HEK293 (cell line): ENCODE measurements around the gene PRR33.

Experiments used
- CTCF ChIA-PET: fragments of 350-600 bp; formaldehyde crosslinking; extraction: SDS; loops from one replicate; lab custom pipeline; 2021; ENCODE audit warnings: antibody characterized with exemption; lab: Yijun Ruan, JAX
- POLR2A ChIA-PET: fragments of 300-600 bp; formaldehyde crosslinking; extraction: SDS; loops from one replicate; lab custom pipeline; 2020; ENCODE audit warnings: antibody characterized with exemption, inconsistent platforms; lab: Yijun Ruan, JAX
- H3K27ac ChIP-seq: fragments of 200-500 bp; sonication (Bioruptor generic); 2 replicates; pipeline ENCODE4 v1.5.1; 2014; ENCODE audit warnings: low read depth, low read length, control low read depth, inconsistent platforms; ENCODE audit errors: extremely low read depth
- H3K36me3 ChIP-seq, 2 experiments: fragments of 200-500 bp in 1 of 2; sonication (Bioruptor generic) in 1 of 2; 1 replicate in 1 of 2; 2 replicates in 1 of 2; pipeline ENCODE4 v1.5.1; 2014 to 2017; ENCODE audit warnings: inconsistent platforms in 2 of 2, low read length in 2 of 2; ENCODE audit not compliant: control insufficient read depth in 2 of 2, insufficient read depth in 1 of 2
- H3K4me1 ChIP-seq: fragments of 200-500 bp; sonication (Bioruptor generic); 2 replicates; pipeline ENCODE4 v1.5.1; 2014; ENCODE audit warnings: mild to moderate bottlenecking, low read length, inconsistent platforms; ENCODE audit not compliant: control insufficient read depth, insufficient read depth
- H3K4me3 ChIP-seq: 2 replicates; pipeline ENCODE4 v1.5.1; 2011; ENCODE audit warnings: low read depth, mild to moderate bottlenecking, control low read depth, low read length, moderate library complexity
- H3K9me3 ChIP-seq: fragments of 200-500 bp; sonication (Bioruptor generic); 2 replicates; pipeline ENCODE4 v1.5.1; 2014; ENCODE audit warnings: low read depth, low read length, inconsistent platforms; ENCODE audit not compliant: control insufficient read depth, insufficient read depth
- EGR2 ChIP-seq: fragments of 450-650 bp; formaldehyde crosslinking; IDR thresholded peaks from 2 replicates; pipeline ENCODE4 v1.5.1; 2016; ENCODE audit warnings: low read depth, missing biosample characterization, missing genetic modification characterization
- MEIS1 ChIP-seq: sonication (generic); formaldehyde crosslinking; IDR thresholded peaks from 2 replicates; pipeline ENCODE4 v1.8.1; 2022; ENCODE audit warnings: missing genetic modification reagents, mild to moderate bottlenecking, borderline replicate concordance
- ZBTB17 ChIP-seq: fragments of 450-650 bp; formaldehyde crosslinking; IDR thresholded peaks from 2 replicates; pipeline ENCODE4 v1.5.1; 2016; ENCODE audit warnings: missing biosample characterization, missing genetic modification characterization
- ZBTB20 ChIP-seq: fragments of 450-650 bp; formaldehyde crosslinking; IDR thresholded peaks from 2 replicates; pipeline ENCODE4 v1.5.1; 2016; ENCODE audit warnings: missing biosample characterization, missing genetic modification characterization
- ZFHX2 ChIP-seq: fragments of 450-650 bp; formaldehyde crosslinking; conservative IDR thresholded peaks from 2 replicates; pipeline ENCODE4 v1.5.1; 2016; ENCODE audit warnings: missing biosample characterization, missing genetic modification characterization
- ZNF140 ChIP-seq: fragments of 450-650 bp; formaldehyde crosslinking; IDR thresholded peaks from 2 replicates; pipeline ENCODE4 v1.5.1; 2016; ENCODE audit warnings: missing biosample characterization, missing genetic modification characterization
- ZNF221 ChIP-seq: fragments of 450-650 bp; formaldehyde crosslinking; IDR thresholded peaks from 2 replicates; pipeline ENCODE4 v1.5.1; 2017; ENCODE audit warnings: missing biosample characterization, missing genetic modification characterization, borderline replicate concordance
- ZNF510 ChIP-seq: fragments of 450-650 bp; formaldehyde crosslinking; IDR thresholded peaks from 2 replicates; pipeline ENCODE4 v1.5.1; 2018; ENCODE audit warnings: mild to moderate bottlenecking, missing genetic modification characterization, missing biosample characterization; ENCODE audit not compliant: insufficient replicate concordance
- ZNF521 ChIP-seq: fragments of 450-650 bp; formaldehyde crosslinking; IDR thresholded peaks from 2 replicates; pipeline ENCODE4 v1.5.1; 2017; ENCODE audit warnings: missing biosample characterization, mild to moderate bottlenecking, missing genetic modification characterization
- ZNF571 ChIP-seq: fragments of 450-650 bp; formaldehyde crosslinking; IDR thresholded peaks from 2 replicates; pipeline ENCODE4 v1.5.0; 2017; ENCODE audit warnings: missing biosample characterization, missing genetic modification characterization
- ZNF658 ChIP-seq: fragments of 450-650 bp; formaldehyde crosslinking; IDR thresholded peaks from 2 replicates; pipeline ENCODE4; 2016; ENCODE audit warnings: missing biosample characterization, missing genetic modification characterization
- ZNF677 ChIP-seq: fragments of 450-650 bp; IDR thresholded peaks from 2 replicates; pipeline ENCODE4 v1.5.0; 2018; ENCODE audit warnings: missing biosample characterization, mild to moderate bottlenecking, missing genetic modification characterization, moderate library complexity
- ZSCAN16 ChIP-seq: fragments of 450-650 bp; formaldehyde crosslinking; IDR thresholded peaks from 2 replicates; pipeline ENCODE4 v1.5.1; 2016; ENCODE audit warnings: missing biosample characterization, missing genetic modification characterization
- TF ChIP-seq, protein P1 (sequence below): fragments of 450-650 bp; formaldehyde crosslinking; IDR thresholded peaks from 2 replicates; pipeline ENCODE4 v1.5.1; 2017; ENCODE audit warnings: missing biosample characterization, missing genetic modification characterization
- TF ChIP-seq, protein P2 (sequence below): fragments of 450-650 bp; formaldehyde crosslinking; IDR thresholded peaks from 2 replicates; pipeline ENCODE4 v1.5.1; 2016; ENCODE audit warnings: missing biosample characterization, missing genetic modification characterization
- TF ChIP-seq, protein P3 (sequence below): fragments of 450-650 bp; formaldehyde crosslinking; IDR thresholded peaks from 2 replicates; pipeline ENCODE4; 2016; ENCODE audit warnings: missing biosample characterization, missing genetic modification characterization
- TF ChIP-seq, protein P4 (sequence below): fragments of 450-650 bp; formaldehyde crosslinking; IDR thresholded peaks from 2 replicates; pipeline ENCODE4 v1.5.1; 2016; ENCODE audit warnings: missing biosample characterization, missing genetic modification characterization

The PRR33 gene

DNA sequence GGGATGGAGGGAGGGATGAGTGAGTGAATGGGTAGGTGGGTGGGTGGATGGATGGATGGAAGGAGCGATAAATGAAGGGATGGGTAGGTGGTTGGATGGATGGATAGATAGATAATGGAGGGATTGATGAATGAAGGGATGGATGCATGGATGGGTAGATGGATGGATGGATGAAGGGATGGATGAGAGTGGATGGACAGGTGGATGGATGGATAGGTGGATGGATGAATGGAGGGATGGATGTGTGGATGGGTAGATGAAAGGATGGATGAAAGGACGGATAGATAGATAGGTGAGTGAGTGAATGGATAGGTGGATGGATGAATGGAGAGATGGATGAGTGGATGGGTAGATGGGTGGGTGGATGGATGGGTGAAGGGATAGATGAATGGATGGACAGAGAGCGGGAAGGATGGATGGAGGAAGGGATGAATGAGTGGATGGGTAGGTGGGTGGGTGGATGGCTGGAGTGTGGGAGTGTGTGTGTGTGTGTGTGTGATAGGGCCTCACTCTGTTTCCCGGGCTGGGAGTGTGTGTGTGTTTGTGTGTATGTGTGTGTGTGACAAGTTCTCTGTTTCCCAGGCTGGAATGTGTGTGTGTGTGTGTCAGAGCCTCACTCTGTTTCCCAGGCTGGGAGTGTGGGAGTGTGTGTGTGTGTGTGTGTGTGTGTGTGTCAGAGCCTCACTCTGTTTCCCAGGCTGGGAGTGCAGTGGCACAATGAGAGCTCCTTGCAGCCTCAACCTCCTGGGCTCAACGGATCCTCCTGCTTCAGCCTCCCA lies 2.1 kb upstream of the PRR33 start (continued):
- peak; percentile 83 for TF ChIP-seq ZBTB17 (tag by site-specific recombination)

DNA sequence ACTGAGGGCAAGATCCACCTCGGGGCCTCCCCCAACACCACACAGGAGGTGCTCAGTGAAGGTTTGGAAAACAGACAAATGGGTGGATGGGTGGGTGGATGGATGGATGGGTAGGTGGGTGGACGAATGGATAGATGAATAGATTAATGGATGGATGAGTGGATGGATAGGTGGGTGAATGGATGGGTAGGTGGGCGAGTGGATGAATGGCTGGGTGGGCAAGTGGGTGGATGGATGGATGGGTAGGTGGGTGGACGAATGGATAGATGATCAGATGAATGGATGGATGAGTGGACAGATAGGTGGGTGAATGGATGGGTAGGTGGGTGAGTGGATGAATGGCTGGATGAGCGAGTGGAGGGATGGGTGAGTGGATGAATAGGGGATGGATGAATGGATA lies 863 bp upstream of the PRR33 start:
- no peaks in the 10 kb centered on the region for H3K9me3 ChIP-seq
- POLR2A ChIA-PET = no interaction called here
- H3K4me1 ChIP-seq = no peaks in the 10 kb centered on the region
- no peak overlapping the region for H3K27ac ChIP-seq
- CTCF ChIA-PET = interaction anchor here (0.8 to 2.1 kb wide), 3 partner anchors 10 to 198 kb away, joined by 3 to 7 read pairs (median 3); no protein-coding TSS in a partner anchor
- TF ChIP-seq ZFHX2 (tag by site-specific recombination) (peak; percentile 89), EGR2 (peak; percentile 98)
- TF ChIP-seq, protein P1, sequence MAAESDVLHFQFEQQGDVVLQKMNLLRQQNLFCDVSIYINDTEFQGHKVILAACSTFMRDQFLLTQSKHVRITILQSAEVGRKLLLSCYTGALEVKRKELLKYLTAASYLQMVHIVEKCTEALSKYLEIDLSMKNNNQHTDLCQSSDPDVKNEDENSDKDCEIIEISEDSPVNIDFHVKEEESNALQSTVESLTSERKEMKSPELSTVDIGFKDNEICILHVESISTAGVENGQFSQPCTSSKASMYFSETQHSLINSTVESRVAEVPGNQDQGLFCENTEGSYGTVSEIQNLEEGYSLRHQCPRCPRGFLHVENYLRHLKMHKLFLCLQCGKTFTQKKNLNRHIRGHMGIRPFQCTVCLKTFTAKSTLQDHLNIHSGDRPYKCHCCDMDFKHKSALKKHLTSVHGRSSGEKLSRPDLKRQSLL = no peak
- H3K4me3 ChIP-seq = no peak overlapping the region
- H3K36me3 ChIP-seq = no peaks in the 10 kb centered on the region

DNA sequence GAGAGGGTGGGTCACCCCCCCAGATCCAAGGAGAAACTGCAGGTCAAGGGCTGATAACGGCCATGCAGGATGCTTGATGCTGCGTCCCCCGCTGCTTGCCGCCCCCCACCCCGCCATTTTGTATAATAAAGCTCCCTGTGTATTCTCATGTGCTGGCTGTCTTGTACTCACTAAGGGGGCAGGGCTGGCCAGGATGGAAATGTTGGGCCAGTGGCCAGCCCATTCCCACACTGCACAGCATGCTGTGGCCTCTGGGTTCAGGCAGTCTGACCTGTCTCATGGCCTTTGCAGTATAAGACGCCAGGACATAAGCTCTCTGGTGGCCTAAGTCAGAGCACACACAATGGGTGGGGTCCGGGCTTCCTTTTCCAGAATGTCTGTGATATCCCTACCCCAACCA lies 421 bp upstream of the PRR33 start:
- H3K9me3 ChIP-seq = no peaks in the 10 kb centered on the region
- H3K27ac ChIP-seq = no peak overlapping the region
- H3K4me3 ChIP-seq = no peak overlapping the region
- CTCF ChIA-PET = interaction anchor here (0.8 to 2.1 kb wide), 4 partner anchors 10 to 198 kb away, joined by 3 to 7 read pairs (median 4); no protein-coding TSS in a partner anchor
- POLR2A ChIA-PET = no interaction called here
- TF ChIP-seq ZBTB20 (tag by site-specific recombination) (no peak), ZNF677 (tag by site-specific recombination) (no peak), ZNF221 (no peak), ZSCAN16 (tag by site-specific recombination) (no peak), ZNF658 (tag by site-specific recombination) (no peak), ZNF510 (tag by site-specific recombination) (no peak)
- TF ChIP-seq, protein P2, sequence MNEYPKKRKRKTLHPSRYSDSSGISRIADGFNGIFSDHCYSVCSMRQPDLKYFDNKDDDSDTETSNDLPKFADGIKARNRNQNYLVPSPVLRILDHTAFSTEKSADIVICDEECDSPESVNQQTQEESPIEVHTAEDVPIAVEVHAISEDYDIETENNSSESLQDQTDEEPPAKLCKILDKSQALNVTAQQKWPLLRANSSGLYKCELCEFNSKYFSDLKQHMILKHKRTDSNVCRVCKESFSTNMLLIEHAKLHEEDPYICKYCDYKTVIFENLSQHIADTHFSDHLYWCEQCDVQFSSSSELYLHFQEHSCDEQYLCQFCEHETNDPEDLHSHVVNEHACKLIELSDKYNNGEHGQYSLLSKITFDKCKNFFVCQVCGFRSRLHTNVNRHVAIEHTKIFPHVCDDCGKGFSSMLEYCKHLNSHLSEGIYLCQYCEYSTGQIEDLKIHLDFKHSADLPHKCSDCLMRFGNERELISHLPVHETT (tag by site-specific recombination) = no peak
- TF ChIP-seq, protein P3, sequence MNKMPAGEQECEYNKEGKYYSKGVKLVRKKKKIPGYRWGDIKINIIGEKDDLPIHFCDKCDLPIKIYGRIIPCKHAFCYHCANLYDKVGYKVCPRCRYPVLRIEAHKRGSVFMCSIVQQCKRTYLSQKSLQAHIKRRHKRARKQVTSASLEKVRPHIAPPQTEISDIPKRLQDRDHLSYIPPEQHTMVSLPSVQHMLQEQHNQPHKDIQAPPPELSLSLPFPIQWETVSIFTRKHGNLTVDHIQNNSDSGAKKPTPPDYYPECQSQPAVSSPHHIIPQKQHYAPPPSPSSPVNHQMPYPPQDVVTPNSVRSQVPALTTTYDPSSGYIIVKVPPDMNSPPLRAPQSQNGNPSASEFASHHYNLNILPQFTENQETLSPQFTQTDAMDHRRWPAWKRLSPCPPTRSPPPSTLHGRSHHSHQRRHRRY (tag by site-specific recombination) = no peak
- TF ChIP-seq, all 188 proteins: peak for 0
- no peaks in the 10 kb centered on the region for H3K36me3 ChIP-seq
- H3K4me1 ChIP-seq = no peaks in the 10 kb centered on the region

DNA sequence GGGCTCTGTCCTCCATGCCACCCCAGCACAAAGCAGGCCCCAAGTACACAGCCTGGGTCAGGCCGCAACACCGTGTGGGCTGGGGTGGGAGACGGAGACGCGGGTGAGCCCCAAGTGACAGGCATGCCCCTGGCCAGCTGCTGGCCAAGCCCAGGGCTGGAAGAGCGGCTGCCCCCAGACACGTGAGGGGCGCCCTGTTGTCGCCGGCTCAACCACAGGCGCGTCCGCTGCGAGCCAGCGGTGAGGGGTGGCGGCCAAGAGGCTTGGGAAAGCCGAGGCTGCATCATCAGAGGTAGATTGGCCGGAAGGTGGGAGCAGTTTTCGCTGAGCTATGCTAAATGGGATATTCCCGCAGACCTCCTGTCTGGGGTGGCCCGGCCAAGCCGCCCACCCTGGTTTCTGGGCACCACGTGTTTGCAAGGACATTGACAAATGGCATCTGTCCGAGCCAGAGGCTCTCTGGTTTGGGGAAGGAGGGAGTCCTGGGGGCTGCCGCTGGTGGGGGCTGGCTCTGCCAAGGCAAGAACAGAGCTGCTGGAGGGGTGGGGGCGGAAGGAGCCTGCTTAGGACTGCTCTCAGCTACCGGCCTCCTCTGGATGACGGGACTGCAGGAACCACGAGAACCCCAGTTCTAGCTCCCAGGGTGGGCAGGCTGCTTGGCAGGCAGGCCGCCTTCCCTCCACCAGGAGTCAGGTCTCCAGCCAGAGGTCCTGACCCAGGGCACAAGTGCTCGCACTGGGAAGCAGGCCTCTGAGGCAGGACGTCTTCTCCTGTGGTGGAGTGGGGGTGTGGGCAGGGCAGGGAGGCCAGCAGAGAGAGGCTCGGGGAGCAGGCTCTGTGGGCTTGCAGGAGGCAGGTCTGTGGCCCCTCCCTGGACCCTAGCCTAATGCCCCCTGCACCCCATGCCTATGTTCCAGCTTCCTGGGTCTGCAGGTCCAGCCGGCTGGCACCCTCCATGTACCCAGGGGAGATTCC lies 552 bp downstream of the PRR33 start:
- Histone ChIP-seq H3K36me3 (no peaks in the 10 kb centered on the region), H3K4me3 (no peak overlapping the region), H3K9me3 (no peaks in the 10 kb centered on the region), H3K27ac (no peak overlapping the region), H3K4me1 (no peaks in the 10 kb centered on the region)
- ChIA-PET POLR2A (interaction anchor here (0.9 kb wide), 1 partner anchor 29 kb away, joined by 3 read pairs; the partner anchor contains the start of gene TNNT3), CTCF (interaction anchor here (0.8 to 2.1 kb wide), 3 partner anchors 9 to 15 kb away, joined by 4 to 7 read pairs (median 5); no protein-coding TSS in a partner anchor)
- TF ChIP-seq ZNF140 (tag by site-specific recombination) = no peak
- TF ChIP-seq ZNF521 (tag by site-specific recombination) = no peak
- no peak for TF ChIP-seq ZNF571 (tag by site-specific recombination)
- TF ChIP-seq, protein P4, sequence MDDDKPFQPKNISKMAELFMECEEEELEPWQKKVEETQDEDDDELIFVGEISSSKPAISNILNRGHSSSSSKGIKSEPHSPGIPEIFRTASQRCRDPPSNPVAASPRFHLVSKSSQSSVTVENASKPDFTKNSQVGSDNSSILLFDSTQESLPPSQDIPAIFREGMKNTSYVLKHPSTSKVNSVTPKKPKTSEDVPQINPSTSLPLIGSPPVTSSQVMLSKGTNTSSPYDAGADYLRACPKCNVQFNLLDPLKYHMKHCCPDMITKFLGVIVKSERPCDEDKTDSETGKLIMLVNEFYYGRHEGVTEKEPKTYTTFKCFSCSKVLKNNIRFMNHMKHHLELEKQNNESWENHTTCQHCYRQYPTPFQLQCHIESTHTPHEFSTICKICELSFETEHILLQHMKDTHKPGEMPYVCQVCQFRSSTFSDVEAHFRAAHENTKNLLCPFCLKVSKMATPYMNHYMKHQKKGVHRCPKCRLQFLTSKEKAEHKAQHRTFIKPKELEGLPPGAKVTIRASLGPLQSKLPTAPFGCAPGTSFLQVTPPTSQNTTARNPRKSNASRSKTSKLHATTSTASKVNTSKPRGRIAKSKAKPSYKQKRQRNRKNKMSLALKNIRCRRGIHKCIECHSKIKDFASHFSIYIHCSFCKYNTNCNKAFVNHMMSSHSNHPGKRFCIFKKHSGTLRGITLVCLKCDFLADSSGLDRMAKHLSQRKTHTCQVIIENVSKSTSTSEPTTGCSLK (tag by site-specific recombination) = no peak
- TF ChIP-seq ZFHX2 (tag by site-specific recombination) = no peak
- no peak for TF ChIP-seq MEIS1 (CRISPR knock-in tag)
